ENCODE measurements around the gene CCDC97.
"Not testable (repeated sequence)": the region's sequence is repeated elsewhere in the genome, so short reads cannot be mapped to it uniquely, and the experiment has no call there.

Gene CCDC97

DNA sequence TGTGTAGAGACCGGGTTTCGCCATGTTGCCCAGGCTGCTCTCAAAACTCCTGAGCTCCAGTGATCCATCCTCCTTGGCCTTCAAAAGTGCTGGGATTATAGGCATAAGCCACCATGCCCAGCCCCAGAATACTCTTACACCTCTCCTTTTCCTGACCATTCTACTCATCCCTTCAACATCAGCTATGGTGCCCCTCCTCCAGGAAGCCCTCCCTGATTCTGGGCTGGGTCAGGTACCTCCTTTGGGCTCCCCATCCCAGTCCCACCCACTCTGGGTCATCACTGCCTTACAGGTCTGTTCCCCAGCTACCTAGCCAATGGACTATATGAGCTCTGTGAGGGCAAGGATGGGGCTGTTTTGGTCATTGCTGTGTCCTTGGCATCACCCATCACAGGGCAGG, 34.2 kb downstream of the CCDC97 start:
- DNase-seq = no peak

DNA sequence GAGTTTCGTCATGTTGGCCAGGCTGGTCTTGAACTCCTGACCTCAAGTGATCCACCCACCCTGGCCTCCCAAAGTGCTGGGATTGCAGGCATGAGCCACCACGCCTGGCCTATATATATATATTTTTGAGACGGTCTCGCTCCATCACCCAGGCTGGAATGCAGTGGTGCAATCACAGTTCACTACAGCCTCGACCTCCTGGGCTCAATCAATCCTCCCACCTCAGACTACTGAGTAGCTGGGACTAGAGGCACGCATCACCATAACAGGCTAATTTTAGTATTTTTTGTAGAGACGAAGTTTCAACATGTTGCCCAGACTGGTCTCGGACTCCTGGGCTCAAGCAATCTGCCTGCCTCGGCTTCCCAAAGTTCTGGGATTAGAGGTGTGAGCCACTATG, 36.9 kb downstream of the CCDC97 start:
- not testable (repeated sequence) for DNase-seq

- no peak for DNase-seq
These were observed 40.9 kb downstream of the CCDC97 start for GRCh38 chr19:41350735-41351338.

DNA sequence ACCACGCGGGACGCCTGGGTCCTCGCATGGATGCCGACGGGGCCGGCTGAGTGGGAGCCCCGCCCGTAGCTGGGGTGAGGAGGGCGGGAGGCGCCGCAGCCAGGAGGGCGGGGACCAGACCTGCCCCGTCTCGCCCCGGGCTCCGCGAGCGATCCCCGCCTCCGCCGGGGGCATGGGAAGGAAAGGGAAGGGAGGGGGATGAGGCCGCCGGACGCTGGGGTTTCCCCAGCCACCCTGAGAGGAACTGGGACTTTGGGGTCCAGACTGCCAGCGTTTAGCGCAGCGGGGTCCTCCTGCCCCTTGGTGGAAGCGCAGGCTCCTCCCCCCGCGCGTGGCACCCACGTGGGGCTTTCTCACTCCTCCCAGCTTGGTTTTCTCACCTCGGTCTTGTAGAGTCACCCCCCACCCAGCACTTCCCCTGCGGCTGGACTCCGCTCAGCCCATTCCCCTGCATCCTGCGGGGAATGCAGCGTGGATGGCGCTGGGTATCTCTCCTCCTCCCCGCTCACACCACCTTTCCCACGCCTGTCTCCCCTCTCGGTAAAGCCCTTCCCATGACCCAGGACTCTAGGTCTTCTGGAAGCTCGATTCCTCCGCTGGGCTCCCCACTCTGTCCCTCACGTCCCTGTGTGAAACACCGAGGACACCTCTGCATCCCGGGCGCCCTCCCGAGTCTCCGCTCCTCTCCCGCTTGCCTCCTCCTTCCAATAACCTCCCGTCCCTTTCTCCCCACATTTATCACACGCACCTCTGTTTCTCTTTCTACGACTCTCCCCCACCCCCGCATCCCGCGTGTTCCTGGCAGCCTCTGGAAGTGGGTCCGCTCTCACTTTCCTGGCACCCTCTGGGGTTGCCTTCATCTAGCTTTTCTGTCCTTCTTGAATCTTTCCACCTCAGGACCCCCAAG, 41.6 kb downstream of the CCDC97 start:
- DNase-seq = no peak

DNA sequence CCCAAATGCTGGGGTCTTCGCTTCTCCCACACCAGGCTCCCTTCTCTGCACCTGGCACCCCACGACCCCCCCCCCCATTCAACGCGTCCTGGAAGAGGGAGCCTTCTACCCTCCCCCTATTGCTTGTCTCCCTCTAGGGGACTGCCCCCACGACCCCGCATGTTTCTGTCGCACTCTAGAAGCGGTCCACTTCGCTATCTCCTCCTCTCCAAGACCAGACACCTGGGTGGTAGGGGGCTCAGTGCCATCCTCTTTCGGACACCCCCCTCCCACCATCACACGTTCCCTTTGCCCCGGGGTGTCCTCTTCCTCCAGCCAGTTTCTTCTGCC, 42.3 kb downstream of the CCDC97 start:
- no peak for DNase-seq

- DNase-seq = no peak
These were observed 42.9 kb downstream of the CCDC97 start for GRCh38 chr19:41352609-41353465.

- no peak for DNase-seq
These were observed 43.7 kb downstream of the CCDC97 start, which contains the start of gene TGFB1 for GRCh38 chr19:41353466-41354342. Gene TGFB1 (minus strand): TSS chr19:41353922. CDS start chr19:41353044, 878 bp downstream.

DNA sequence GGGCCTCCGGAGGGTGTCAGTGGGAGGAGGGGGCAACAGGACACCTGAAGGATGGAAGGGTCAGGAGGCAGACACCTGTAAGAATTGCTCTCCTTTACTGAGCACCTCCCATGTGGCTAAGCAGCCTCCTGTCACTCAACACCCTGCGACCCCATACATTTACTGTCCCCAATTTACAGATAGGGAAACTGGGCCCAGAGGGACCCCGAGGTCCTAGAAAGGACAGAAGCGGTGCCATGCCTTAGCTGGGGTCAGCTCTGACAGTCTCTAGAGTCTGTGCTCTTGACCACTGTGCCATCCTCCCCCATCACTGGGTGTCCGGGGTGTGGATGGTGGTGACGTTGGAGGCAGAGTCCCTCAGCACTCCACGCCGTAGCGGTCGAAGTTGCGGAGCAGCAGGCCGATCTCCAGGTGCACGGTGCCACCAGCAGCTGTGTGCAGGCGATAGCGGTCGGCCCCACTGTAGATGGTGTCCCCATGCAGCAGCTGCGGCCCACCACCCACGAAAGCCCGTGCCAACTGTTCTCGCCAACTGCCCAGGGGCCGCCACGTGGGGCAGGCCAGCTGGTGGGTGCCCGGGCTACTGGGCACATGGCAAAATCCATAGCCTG, 44.5 kb downstream of the CCDC97 start:
- no peak for DNase-seq

- no peak for DNase-seq
These were observed 45.1 kb downstream of the CCDC97 start for GRCh38 chr19:41355035-41355434.

DNA sequence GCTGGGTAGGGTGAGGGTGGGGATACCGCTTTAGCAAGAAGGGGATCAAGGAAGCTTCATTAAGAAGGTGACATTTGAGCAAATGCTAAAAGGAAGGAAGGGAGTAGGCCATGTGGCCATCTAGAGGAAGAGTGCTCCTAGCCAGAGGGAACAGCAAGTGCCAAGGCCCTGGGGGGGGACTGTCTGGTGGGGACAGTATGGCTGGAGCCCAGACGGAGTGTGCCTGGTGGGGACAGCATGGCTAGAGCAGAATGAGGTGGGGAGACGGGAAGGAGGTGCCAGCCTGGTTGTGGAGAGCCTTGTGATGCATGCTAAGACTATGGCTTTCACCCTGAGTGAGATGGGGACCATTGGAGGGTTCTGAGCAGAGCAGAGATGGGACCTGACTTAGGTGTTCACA, 45.8 kb downstream of the CCDC97 start:
- DNase-seq = no peak

DNA sequence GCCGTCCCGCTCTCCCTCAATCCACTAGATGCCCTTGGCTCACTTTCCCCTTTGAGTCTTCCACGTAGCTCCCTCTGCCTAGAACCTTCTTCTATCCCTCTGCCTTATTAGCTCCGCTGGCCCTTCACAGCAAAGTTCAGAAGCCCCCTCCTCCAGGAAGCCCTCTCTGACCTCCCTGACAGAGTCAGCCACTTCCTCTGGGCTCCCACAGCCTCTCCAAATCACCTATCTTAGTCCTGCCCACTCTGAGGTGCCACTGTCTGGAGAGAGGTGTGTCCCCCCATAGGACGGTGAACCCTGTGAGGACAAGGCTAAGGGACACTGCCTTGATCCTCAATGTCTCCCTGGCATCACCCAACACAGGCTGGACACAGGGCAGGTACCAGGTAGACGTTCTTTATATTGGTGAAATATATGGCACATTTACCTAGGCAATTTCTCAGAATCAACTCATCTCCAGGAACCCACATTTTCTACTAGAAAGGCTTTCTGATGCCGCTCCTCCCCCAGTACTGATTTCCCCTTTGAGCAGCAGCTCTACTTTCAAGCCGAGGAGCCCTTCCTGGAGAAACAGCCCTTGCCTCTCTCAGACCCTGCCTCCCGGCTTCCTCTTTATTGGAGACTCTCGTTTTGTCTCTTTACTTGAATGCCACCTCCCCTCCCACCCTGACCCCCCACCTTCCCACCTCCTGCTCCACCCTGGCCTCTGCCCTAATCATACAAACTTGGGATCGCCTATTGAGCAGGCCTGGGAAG, 47.2 kb downstream of the CCDC97 start:
- no peak for DNase-seq

GRCh38 chr19:41357746-41358145, 47.8 kb downstream of the CCDC97 start:
- DNase-seq = no peak

DNA sequence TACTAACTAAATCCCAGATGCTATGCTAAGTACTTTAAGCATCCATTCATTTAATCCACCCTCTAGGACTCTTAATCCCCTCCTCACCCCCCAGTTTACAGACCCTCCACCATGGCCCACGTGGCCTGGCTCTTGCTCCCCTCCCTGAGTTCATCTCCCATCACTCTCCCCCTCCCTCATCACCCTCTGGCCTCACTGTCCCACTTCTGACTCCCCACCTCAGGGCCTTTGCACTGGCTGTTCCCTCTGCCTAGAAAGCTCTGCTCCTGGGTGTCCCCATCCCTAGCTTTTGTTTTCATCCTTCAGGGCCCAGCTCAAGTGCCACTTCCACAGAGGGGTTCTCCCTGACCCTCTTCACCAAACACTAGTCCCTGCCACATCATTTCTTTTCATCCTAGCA, 49.8 kb downstream of the CCDC97 start:
- no peak for DNase-seq

DNA sequence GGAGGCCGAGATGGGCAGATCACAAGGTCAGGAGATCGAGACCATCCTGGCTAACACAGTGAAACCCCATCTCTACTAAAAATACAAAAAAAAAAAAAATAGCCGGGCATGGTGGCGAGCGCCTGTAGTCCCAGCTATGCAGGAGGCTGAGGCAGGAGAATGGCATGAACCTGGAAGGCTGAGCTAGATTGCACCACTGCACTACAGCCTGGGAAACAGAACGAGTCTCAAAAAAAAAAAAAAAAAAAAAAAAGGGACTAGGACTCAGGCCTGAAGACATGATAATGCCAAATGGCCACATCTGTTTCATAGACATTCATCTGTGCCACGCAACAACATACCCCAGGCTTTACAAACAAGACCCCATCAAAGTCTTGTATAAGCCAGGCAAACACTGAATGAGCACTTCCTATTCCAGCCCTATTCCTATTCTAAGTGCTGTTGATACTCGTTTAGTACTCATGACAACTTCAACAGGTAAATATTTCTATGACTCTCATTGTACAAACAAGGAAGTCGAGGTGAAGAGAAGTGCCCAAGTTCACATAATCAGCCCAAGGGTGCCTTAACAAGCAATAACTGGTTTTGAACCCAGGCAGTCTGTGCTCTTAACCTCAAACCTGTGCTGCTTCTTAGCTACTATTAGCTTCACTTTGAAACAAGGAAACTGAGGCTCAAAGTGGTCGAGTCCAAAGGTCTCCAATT, 52.3 kb downstream of the CCDC97 start:
- peak; percentile 36 for DNase-seq

DNA sequence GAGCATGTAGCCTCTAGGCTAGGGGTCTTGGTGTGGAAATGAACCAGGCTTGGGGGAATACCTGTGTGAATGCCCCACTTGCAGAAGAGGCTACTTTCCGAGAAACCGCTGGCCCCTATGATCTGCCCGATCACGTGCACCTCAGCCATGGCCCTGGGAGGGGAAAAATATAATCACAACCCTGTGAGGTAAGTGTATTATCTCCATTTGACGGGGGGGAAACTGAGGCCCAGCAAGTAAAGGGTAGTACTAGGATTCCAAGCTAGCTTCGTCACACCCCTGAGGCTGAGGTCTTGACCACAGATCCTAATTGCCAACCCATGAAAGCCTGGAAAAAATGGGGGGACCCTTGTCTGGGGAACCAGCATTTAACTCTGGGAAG, 53.4 kb downstream of the CCDC97 start:
- DNase-seq = no peak

DNA sequence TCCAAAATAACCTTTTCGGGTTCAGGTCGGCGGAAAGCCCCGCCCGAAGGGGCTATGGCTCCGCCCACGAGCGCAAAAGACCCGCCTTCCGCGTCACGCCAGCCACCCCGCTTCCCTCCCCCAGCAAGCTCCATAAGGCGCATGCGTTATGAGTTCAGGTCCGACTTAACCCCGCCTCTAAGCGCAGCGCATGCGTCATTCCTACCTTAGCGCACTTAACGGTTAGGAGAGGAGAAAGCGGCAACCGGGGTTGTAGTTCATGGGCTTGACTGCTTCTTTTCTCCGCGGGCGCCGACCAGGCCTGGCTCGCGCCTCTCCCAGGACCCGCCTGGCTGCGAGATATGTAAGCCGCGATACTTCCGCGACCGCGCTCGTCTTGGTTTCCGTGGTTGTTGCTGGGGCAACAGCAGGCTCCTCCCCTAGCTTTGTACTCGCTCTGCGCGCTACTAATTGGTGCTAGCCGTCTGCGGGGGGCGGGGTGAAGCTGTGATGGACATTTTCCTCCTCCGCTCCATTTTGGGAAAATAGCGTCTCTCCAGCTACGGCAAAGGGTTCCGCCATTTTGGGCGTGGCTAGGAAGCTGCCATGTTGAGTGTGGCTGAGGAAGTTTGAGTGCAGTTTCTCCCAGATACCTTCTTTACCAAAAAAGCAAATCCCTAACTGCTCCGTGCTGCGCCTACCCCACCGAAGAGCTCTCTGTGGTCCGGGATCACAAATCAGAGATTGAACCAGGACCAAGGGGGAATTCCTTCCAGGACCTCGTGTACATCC, 54.0 kb downstream of the CCDC97 start, which contains the start of gene B9D2:
TSS of gene B9D2 (minus strand) at position 397 of the 771 bp plus-strand sequence. CDS start 630 bp downstream, outside the sequence.
- peak; percentile 97 for DNase-seq

GRCh38 chr19:41364524-41365391, 54.8 kb downstream of the CCDC97 start:
- no peak for DNase-seq

- DNase-seq = no peak
These were observed 56.1 kb downstream of the CCDC97 start for GRCh38 chr19:41366089-41366488.

GRCh38 chr19:41367848-41368301, 57.9 kb downstream of the CCDC97 start:
- no peak for DNase-seq

All from DMS153 (cell line).